Mesendoderm (in vitro differentiated cells): Measurements from ENCODE around the gene ITFG1.
"Not testable (repeated sequence)": the region's sequence is repeated elsewhere in the genome, so short reads cannot be mapped to it uniquely, and the experiment has no call there.

ENCODE experiments used
- DNase-seq: peaks from one replicate; pipeline ENCODE4 v3.0.0; 2013
- H2AK5ac ChIP-seq: 2 replicates; pipeline ENCODE4 v1.6.1; 2013; ENCODE audit warnings: low read length, inconsistent platforms
- H2BK120ac ChIP-seq: 2 replicates; pipeline ENCODE4 v1.6.1; 2013; ENCODE audit warnings: low read depth, mild to moderate bottlenecking, low read length, moderate library complexity, mixed read lengths
- H2BK15ac ChIP-seq: replicated peaks from 2 replicates; pipeline ENCODE4 v1.6.1; 2013; ENCODE audit warnings: low read depth, mild to moderate bottlenecking, moderate library complexity
- H2BK5ac ChIP-seq: 2 replicates; pipeline ENCODE4 v1.6.1; 2013; ENCODE audit warnings: low read length, inconsistent platforms
- H3K18ac ChIP-seq: 2 replicates; pipeline ENCODE4 v1.6.1; 2013; ENCODE audit warnings: mild to moderate bottlenecking, low read length, mixed read lengths
- H3K23ac ChIP-seq: one replicate; pipeline ENCODE4 v1.6.1; 2013; ENCODE audit warnings: low read length
- H3K27ac ChIP-seq: 2 replicates; pipeline ENCODE4 v1.5.1; 2013; ENCODE audit warnings: low read depth, mild to moderate bottlenecking, inconsistent platforms, low read length, moderate library complexity
- H3K27me3 ChIP-seq: 2 replicates; pipeline ENCODE4 v1.6.1; 2013; ENCODE audit warnings: low read length, control low read depth, mild to moderate bottlenecking, inconsistent platforms; ENCODE audit not compliant: insufficient read depth, poor library complexity
- H3K36me3 ChIP-seq: 2 replicates; pipeline ENCODE4 v1.6.1; 2013; ENCODE audit warnings: low read length, inconsistent platforms; ENCODE audit not compliant: control insufficient read depth, insufficient read depth
- H3K4ac ChIP-seq: one replicate; pipeline ENCODE4 v1.6.1; 2013; ENCODE audit warnings: low read depth, mild to moderate bottlenecking, low read length, moderate library complexity
- H3K4me1 ChIP-seq: 2 replicates; pipeline ENCODE4 v1.6.1; 2013; ENCODE audit warnings: low read depth, low read length, inconsistent platforms; ENCODE audit not compliant: control insufficient read depth
- H3K4me2 ChIP-seq: 2 replicates; pipeline ENCODE4 v1.6.1; 2013; ENCODE audit warnings: low read length
- H3K4me3 ChIP-seq: 2 replicates; pipeline ENCODE4 v1.5.1; 2013; ENCODE audit warnings: mild to moderate bottlenecking, low read length
- H3K56ac ChIP-seq: one replicate; pipeline ENCODE4 v1.6.1; 2013; ENCODE audit warnings: low read length
- H3K79me1 ChIP-seq: 2 replicates; pipeline ENCODE4 v1.6.1; 2013; ENCODE audit warnings: low read length, inconsistent platforms
- H3K79me2 ChIP-seq: 2 replicates; pipeline ENCODE4 v1.6.1; 2013; ENCODE audit warnings: mild to moderate bottlenecking, low read length; ENCODE audit not compliant: control insufficient read depth, insufficient read depth
- H3K9ac ChIP-seq: 2 replicates; pipeline ENCODE4 v1.6.1; 2013; ENCODE audit warnings: low read length, inconsistent platforms
- H4K5ac ChIP-seq: one replicate; pipeline ENCODE4 v1.6.1; 2013; ENCODE audit warnings: low read length
- H4K8ac ChIP-seq: one replicate; pipeline ENCODE4 v1.6.1; 2013; ENCODE audit warnings: low read depth, mild to moderate bottlenecking, control low read depth, low read length, moderate library complexity
- WGBS: extraction: QIAGEN DNeasy Blood & Tissue Kit; methylation state at CpG from one replicate; pipeline ENCODE4 v1.1.7; 2013; ENCODE audit warnings: low lambda C conversion rate, missing lambda C conversion rate; ENCODE audit not compliant: insufficient coverage; ENCODE audit errors: extremely low coverage; 5-methylcytosine and 5-hydroxymethylcytosine counted together

ITFG1 gene

DNA sequence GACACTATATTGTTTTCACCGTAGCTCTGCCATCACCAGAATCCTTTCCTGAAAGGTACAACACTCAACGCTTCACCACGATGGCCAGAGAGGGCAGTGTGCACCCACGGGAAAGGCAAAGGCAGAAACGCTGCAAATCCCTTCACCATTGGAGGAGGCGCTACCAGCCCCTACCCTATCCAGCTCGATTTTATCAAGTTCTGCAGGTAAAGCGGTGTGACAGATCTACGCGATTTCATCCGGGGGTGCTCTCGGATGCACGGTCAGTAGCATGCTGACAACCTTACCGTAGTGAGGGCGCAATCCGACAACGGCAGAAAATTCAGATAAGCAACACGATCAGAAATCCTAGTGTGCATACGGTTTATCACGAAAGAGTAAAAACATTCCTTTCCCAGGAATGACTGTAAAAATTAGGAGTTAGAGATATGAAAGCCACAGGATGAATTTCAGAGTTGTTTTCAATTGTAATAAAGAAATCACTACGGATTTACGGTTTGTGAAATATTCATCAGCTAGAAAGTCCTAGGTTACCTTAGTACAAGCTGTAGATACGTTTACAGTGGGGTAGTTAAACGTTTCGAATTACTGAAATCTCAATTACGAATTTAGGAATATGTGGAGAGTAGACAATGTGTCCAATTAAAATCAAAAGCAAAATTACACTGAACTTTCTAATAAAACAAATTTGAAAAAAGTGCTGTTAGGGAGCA lies 318.9 kb downstream of the ITFG1 start:
- H3K56ac ChIP-seq = no peak overlapping the region
- H3K27me3 ChIP-seq = peaks cover 4% of the 10 kb centered on the region
- no peak overlapping the region for H2BK5ac ChIP-seq
- no peak overlapping the region for H3K4ac ChIP-seq
- H3K18ac ChIP-seq = no peak overlapping the region
- no peaks in the 10 kb centered on the region for H3K4me1 ChIP-seq
- H3K23ac ChIP-seq = no peak overlapping the region
- peak overlapping the region; percentile 81 for H3K9ac ChIP-seq
- no peak overlapping the region for H2BK120ac ChIP-seq
- H4K5ac ChIP-seq = no peak overlapping the region
- peak overlapping the region; percentile 97 for H3K4me2 ChIP-seq
- peak overlapping the region; percentile 77 for H3K4me3 ChIP-seq
- no CpG with 5 or more reads among the region's 26 CpGs for WGBS
- no peak overlapping the region for H2BK15ac ChIP-seq
- peak; percentile 97 for DNase-seq
- no peak overlapping the region for H3K27ac ChIP-seq
- peaks cover 14% of the 10 kb centered on the region for H3K79me2 ChIP-seq
- H4K8ac ChIP-seq = no peak overlapping the region
- peaks cover 7% of the 10 kb centered on the region for H3K79me1 ChIP-seq
- H3K36me3 ChIP-seq = no peaks in the 10 kb centered on the region
- H2AK5ac ChIP-seq = no peak overlapping the region

DNA sequence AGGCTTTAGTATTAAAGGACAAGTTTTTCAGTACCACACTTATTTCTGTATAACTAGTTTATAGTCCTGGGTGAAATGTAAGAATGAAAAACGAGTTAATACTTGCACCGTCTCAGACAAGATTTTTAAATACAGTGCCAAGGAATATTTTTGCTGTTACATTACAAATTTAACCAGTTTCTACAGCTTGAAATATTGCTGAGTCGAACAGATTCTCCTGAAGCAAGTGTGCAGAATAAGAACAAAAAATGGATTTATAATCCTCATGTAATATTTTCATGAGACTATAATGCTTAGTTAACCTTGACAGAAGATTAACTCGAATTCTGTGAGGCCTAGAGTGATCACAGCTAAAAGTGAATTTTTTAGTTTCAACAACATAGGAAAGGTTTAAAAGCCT lies 320.2 kb downstream of the ITFG1 start:
- H3K4me2 ChIP-seq = no peak overlapping the region
- H2BK15ac ChIP-seq = no peak overlapping the region
- no peak overlapping the region for H3K27ac ChIP-seq
- no peak overlapping the region for H3K4ac ChIP-seq
- no peaks in the 10 kb centered on the region for H3K4me1 ChIP-seq
- no peak overlapping the region for H2BK120ac ChIP-seq
- H3K79me1 ChIP-seq = peaks cover 7% of the 10 kb centered on the region
- H3K18ac ChIP-seq = no peak overlapping the region
- H4K5ac ChIP-seq = no peak overlapping the region
- no peak overlapping the region for H2AK5ac ChIP-seq
- no peak for DNase-seq
- H4K8ac ChIP-seq = no peak overlapping the region
- no peak overlapping the region for H3K56ac ChIP-seq
- H3K4me3 ChIP-seq = no peak overlapping the region
- no peak overlapping the region for H3K9ac ChIP-seq
- no CpG with 5 or more reads among the region's 4 CpGs for WGBS
- H3K23ac ChIP-seq = no peak overlapping the region
- peaks cover 14% of the 10 kb centered on the region for H3K79me2 ChIP-seq
- H3K27me3 ChIP-seq = peaks cover 2% of the 10 kb centered on the region
- H3K36me3 ChIP-seq = no peaks in the 10 kb centered on the region
- H2BK5ac ChIP-seq = no peak overlapping the region

DNA sequence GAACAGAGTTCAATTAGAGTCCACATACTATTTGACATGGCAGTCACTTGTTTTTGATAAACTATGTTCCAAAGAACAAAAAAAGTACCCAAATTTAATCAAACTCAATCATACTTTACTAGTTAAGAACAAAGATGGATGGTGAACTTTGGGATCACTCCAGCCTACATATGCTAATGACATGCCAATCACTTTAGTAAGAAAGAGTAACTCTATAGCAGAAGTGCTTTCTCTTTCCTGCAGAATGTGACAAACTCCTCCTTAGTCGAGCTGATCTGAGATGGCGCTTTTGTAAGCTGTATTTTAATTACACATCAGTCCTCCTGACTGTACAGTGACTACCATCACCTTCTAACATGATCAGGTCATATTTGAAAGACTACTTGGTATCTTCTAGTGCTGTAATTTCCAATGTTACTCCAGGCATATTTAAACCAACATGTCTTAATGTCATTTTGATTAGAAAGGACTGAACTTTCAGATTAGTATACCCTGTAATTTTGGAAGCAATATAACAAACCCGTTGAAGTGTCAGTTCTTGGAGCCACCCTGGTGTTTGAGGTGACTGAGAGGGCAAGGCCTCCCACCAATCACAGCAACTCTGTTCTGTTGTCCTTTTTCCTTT lies 321.2 kb downstream of the ITFG1 start:
- no peak overlapping the region for H3K18ac ChIP-seq
- H3K9ac ChIP-seq = no peak overlapping the region
- no peak overlapping the region for H2BK5ac ChIP-seq
- no peak overlapping the region for H3K4ac ChIP-seq
- H3K23ac ChIP-seq = no peak overlapping the region
- no peak overlapping the region for H3K4me2 ChIP-seq
- H3K36me3 ChIP-seq = no peaks in the 10 kb centered on the region
- no peak overlapping the region for H3K4me3 ChIP-seq
- H3K4me1 ChIP-seq = no peaks in the 10 kb centered on the region
- H2BK15ac ChIP-seq = no peak overlapping the region
- WGBS = no CpG with 5 or more reads among the region's 3 CpGs
- H3K27ac ChIP-seq = no peak overlapping the region
- no peaks in the 10 kb centered on the region for H3K27me3 ChIP-seq
- H2AK5ac ChIP-seq = no peak overlapping the region
- no peak for DNase-seq
- H4K8ac ChIP-seq = no peak overlapping the region
- peaks cover 14% of the 10 kb centered on the region for H3K79me2 ChIP-seq
- H2BK120ac ChIP-seq = no peak overlapping the region
- peaks cover 7% of the 10 kb centered on the region for H3K79me1 ChIP-seq
- no peak overlapping the region for H4K5ac ChIP-seq
- H3K56ac ChIP-seq = no peak overlapping the region

DNA sequence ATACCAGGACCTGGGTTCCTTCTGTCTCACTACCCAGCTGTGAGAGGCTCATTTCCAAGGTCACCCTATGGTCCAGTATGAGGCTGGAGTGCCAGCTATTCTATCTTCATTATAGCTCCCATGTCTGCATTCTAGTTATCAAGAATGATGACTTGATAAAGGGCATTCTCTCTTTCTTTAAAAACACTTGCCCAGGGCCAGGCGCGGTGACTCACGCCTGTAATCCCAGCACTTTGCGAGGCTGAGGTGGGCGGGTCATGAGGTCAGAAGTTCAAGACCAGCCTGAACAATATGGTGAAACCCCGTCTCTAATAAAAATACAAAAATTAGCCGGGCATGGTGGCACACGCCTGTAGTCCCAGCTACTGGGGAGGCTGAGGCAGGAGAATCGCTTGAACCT lies 322.9 kb downstream of the ITFG1 start:
- not testable (repeated sequence) for H3K27ac ChIP-seq, H3K36me3 ChIP-seq, H3K9ac ChIP-seq, H3K18ac ChIP-seq, H3K4me1 ChIP-seq, H2BK120ac ChIP-seq, H3K4me2 ChIP-seq, DNase-seq, H2BK15ac ChIP-seq, H3K56ac ChIP-seq, H4K8ac ChIP-seq, H3K23ac ChIP-seq, H3K27me3 ChIP-seq, H3K4me3 ChIP-seq, H4K5ac ChIP-seq, H2BK5ac ChIP-seq, H2AK5ac ChIP-seq, H3K4ac ChIP-seq
- peaks cover 20% of the 10 kb centered on the region for H3K79me2 ChIP-seq
- peaks cover 12% of the 10 kb centered on the region for H3K79me1 ChIP-seq
- no CpG with 5 or more reads among the region's 9 CpGs for WGBS

GRCh38 chr16:47136099-47136842 lies 324.6 kb downstream of the ITFG1 start:
- Histone ChIP-seq H3K18ac (no peak overlapping the region), H2AK5ac (no peak overlapping the region), H2BK120ac (no peak overlapping the region), H2BK15ac (no peak overlapping the region), H3K36me3 (no peaks in the 10 kb centered on the region), H3K56ac (no peak overlapping the region), H3K79me2 (peaks cover 20% of the 10 kb centered on the region), H4K5ac (no peak overlapping the region), H3K27me3 (no peaks in the 10 kb centered on the region), H3K23ac (no peak overlapping the region), H3K4me1 (no peaks in the 10 kb centered on the region), H4K8ac (no peak overlapping the region), H3K4me2 (no peak overlapping the region), H3K4me3 (no peak overlapping the region), H3K9ac (no peak overlapping the region), H3K4ac (no peak overlapping the region), H2BK5ac (no peak overlapping the region), H3K27ac (no peak overlapping the region), H3K79me1 (peaks cover 14% of the 10 kb centered on the region)
- no CpG with 5 or more reads among the region's 8 CpGs for WGBS
- peak; percentile 14 for DNase-seq
